ENCODE results near the gene KIF5A.

- no peak for TF ChIP-seq CTCF (IDR thresholded peaks at IDR 0.05)
- TF ChIP-seq POLR2AphosphoS5 (IDR thresholded peaks at IDR 0.05) = no peak
- no peak for TF ChIP-seq EP300 (IDR thresholded peaks at IDR 0.05)
- no peak for TF ChIP-seq POLR2A (IDR thresholded peaks at IDR 0.05; ENCODE audit: low read depth)
Measured at GRCh38 chr12:57602544-57602943, 52.7 kb downstream of the KIF5A start.

All from esophagus muscularis mucosa (tissue), 4 donors.